Mucosa of stomach (tissue), 1 donor: ENCODE results near the gene SGCB.
A peak's percentile ranks its signal among the peaks of the same experiment; 100 is the strongest.
"Not testable (repeated sequence)": the region's sequence is repeated elsewhere in the genome, so short reads cannot be mapped to it uniquely, and the experiment has no call there.

Source experiments
- H3K27me3 ChIP-seq: one replicate; pipeline ENCODE4 v1.7.0; 2013; ENCODE audit warnings: mild to moderate bottlenecking, low read length; ENCODE audit not compliant: control insufficient read depth, insufficient read depth
- H3K36me3 ChIP-seq: one replicate; pipeline ENCODE4 v1.7.0; 2013; ENCODE audit warnings: low read length; ENCODE audit not compliant: control insufficient read depth, insufficient read depth
- H3K4me1 ChIP-seq: one replicate; pipeline ENCODE4 v1.7.0; 2013; ENCODE audit warnings: mild to moderate bottlenecking, low read length; ENCODE audit not compliant: control insufficient read depth, insufficient read depth
- H3K4me3 ChIP-seq: one replicate; pipeline ENCODE4 v1.7.0; 2013; ENCODE audit warnings: low read length
- H3K9ac ChIP-seq: one replicate; pipeline ENCODE4 v1.7.0; 2013; ENCODE audit warnings: mild to moderate bottlenecking, low read length, moderate library complexity
- H3K9me3 ChIP-seq: one replicate; pipeline ENCODE4 v1.7.0; 2013; ENCODE audit warnings: mild to moderate bottlenecking, low read length, moderate library complexity; ENCODE audit not compliant: control insufficient read depth
- donor health status: Pancreatic carcinoma.

The SGCB gene

DNA sequence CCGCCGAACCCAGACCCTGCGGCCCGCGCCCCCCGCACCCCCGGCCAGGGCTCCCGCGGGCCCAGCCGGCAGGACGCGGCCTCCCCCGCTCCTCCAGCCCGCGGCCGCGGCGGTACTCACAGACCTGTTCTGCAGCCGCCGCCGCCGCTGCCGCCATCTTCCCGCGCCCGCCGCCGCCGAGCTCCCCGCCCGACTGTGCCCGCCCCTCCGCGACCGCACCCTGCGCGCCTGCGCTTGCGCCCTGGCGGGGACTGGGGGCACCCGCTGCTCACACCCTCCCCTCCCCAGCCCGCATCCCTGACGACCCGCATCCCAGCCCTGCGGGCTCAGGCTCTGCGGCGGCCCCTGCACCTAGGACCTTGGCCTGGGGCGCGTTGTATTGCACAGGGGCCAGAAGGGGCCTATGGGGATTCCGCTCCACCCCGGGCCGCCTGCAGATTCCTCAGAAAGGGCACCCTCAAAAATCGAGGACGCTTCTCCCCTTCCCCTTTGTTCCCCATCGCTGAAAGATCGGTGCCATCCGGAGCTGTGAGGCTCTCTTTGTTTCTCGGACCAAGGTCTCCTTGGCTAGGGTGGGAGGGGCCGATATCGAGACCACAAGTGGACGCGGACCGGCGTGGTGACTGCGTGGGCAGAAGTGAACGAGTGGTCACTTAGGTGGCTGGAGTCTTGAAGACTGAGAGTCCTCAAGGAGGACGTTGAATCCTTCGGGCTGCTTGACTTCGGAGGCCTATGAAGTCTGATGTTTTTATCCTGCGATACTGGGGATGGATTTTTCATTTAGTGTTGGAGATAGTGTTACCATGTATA, at the start of gene SGCB:
Gene SGCB (minus strand): TSS at position 197 of the 810 bp plus-strand sequence. CDS start 40 bp downstream, at position 157.
- Histone ChIP-seq H3K27me3 (no peaks in the 10 kb centered on the region), H3K36me3 (no peaks in the 10 kb centered on the region), H3K9me3 (no peaks in the 10 kb centered on the region), H3K4me3 (peak within 1 kb of the TSS; percentile 53), H3K9ac (peak within 1 kb of the TSS; percentile 67), H3K4me1 (peaks cover 15% of the 10 kb centered on the region)

DNA sequence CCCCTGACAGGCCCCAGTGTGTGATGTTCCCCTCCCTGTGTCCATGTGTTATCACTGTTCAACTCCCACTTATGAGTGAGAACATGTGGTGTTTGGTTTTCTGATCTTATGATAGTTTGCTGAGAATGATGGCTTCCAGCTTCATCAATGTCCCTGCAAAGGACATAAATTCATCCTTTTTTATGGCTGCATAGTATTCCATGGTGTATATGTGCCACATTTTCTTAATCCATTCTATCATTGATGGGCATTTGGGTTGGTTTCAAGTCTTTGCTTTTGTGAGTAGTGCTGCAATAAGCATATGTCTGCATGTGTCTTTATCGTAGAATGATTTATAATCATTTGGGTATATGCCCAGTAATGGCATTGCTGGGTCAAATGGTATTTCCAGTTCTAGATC, 48.3 kb upstream of the SGCB start:
- H3K9ac ChIP-seq, H3K27me3 ChIP-seq, H3K36me3 ChIP-seq, H3K4me1 ChIP-seq, H3K4me3 ChIP-seq, H3K9me3 ChIP-seq: not testable (repeated sequence)

GRCh38 chr4:52081216-52081615, 43.1 kb upstream of the SGCB start:
- H3K27me3 ChIP-seq, result no peaks in the 10 kb centered on the region
- H3K36me3 ChIP-seq, result no peaks in the 10 kb centered on the region
- H3K4me3 ChIP-seq, result no peak overlapping the region
- no peaks in the 10 kb centered on the region for H3K4me1 ChIP-seq
- no peak overlapping the region for H3K9ac ChIP-seq
- no peaks in the 10 kb centered on the region for H3K9me3 ChIP-seq

DNA sequence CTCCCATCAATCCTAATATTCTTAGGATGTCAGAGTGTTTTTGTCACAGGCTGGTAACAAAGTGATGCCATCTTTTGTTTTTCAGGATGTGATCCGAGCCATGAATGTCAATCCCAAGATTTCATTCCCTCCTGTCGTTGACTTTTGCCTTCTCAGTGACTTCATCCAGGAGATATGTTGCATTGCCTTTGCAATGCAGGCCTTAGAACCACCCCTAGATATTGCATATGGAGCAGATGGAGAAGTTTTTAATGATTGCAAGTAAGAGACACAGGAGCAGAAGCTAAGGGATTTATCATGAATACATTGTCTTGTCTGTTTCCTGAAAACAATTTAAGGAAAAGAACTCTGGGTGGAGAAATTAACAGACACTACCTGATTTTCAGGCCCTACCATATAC, 41.6 kb upstream of the SGCB start:
- Histone ChIP-seq H3K36me3 (no peaks in the 10 kb centered on the region), H3K4me1 (no peaks in the 10 kb centered on the region), H3K4me3 (no peak overlapping the region), H3K9me3 (no peaks in the 10 kb centered on the region), H3K9ac (no peak overlapping the region), H3K27me3 (no peaks in the 10 kb centered on the region)

- H3K36me3 ChIP-seq, result no peaks in the 10 kb centered on the region
- H3K4me1 ChIP-seq, result no peaks in the 10 kb centered on the region
- H3K9ac ChIP-seq, result no peak overlapping the region
- no peak overlapping the region for H3K4me3 ChIP-seq
- no peaks in the 10 kb centered on the region for H3K27me3 ChIP-seq
- H3K9me3 ChIP-seq, result no peaks in the 10 kb centered on the region
Observed at GRCh38 chr4:52076731-52077130, 38.6 kb upstream of the SGCB start.

DNA sequence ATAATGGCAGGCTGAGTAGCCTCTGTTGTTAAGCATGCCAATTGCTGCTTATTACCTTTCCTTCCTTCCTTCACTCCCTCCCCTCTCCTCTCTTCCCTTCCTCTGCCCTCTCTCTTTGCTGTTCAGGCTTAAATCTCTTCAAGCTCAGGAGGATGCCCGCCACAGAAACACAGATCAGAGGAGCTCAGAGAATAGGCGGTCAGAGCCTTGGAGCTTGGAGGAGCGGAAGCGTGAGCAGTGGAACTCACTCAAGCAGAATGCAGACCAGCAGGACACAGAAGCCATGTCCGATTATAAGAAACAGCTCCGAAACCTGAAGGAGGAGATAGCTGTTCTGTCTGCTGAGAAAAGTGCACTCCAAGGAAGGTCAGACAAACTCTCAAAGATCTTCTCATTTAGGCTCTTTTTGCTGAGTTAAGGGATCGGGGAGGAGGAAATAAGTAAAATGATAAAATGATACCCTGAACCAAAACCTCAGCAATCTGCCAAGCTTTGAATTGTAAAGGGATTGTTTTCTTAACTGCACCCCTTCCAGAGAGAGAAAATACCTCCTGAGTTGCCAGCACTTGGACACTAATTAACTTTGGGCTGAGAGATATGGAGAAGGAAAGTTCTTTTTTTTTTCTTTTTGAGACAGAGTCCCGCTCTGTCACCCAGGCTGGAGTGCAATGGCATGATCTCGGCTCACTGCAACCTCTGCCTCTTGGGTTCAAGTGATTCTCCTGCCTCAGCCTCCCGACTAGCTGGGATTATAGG, 33.9 kb upstream of the SGCB start:
- H3K9ac ChIP-seq, result no peak overlapping the region
- no peaks in the 10 kb centered on the region for H3K27me3 ChIP-seq
- H3K36me3 ChIP-seq, result no peaks in the 10 kb centered on the region
- no peaks in the 10 kb centered on the region for H3K4me1 ChIP-seq
- H3K4me3 ChIP-seq, result no peak overlapping the region
- H3K9me3 ChIP-seq, result no peaks in the 10 kb centered on the region

- Histone ChIP-seq H3K9ac (no peak overlapping the region), H3K4me1 (no peaks in the 10 kb centered on the region)
Observed at GRCh38 chr4:52069571-52069970, 31.5 kb upstream of the SGCB start.

DNA sequence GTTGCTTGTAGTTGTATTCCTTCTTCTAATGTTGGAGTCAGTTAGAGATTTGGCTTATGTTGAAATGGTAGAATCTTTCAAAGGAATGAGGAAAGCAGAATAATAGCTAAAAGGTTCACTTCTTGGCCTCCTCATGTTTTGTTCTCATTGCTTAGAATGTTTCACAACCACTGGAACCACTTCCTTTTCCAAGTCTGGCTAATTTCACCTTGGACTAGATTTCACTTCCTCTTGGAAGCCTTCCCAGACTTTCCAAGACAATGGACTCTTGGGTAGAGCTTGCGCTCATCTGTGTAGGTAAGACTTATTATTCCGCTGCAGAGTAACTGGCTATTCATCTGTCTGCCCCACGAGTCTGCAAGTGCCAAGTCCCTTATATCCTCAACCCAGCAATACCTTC, 21.3 kb upstream of the SGCB start:
- no peak overlapping the region for H3K4me3 ChIP-seq
- no peaks in the 10 kb centered on the region for H3K36me3 ChIP-seq

More at GRCh38 chr4:52069571-52069970, 31.5 kb upstream of the SGCB start:
- H3K27me3 ChIP-seq, result no peaks in the 10 kb centered on the region
- no peak overlapping the region for H3K4me3 ChIP-seq
- H3K36me3 ChIP-seq, result no peaks in the 10 kb centered on the region
- no peaks in the 10 kb centered on the region for H3K9me3 ChIP-seq

DNA sequence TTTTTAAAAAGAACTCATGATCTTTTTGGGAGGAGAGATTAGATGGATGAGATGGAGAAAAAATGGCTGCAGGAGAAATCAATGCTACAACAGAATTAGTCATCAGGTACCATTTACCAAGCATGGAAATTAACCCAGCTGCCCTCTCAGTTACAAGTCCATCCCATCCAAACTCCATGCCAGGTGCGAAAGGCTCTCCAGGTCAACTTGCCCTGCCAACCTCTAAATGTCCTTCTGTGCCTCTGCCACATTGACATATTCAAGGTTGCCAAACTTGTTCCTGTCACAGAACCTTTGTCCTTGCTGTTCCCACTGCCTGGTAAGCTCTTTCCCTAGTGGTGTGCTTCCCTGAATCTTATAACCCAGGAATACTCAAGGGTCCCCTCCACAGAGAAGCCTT, 20.2 kb upstream of the SGCB start:
- Histone ChIP-seq H3K4me3 (no peak overlapping the region), H3K9me3 (no peaks in the 10 kb centered on the region), H3K27me3 (no peaks in the 10 kb centered on the region), H3K4me1 (peaks cover 22% of the 10 kb centered on the region), H3K36me3 (no peaks in the 10 kb centered on the region), H3K9ac (no peak overlapping the region)

More for the DNA sequence above, 21.3 kb upstream of the SGCB start:
- no peak overlapping the region for H3K9ac ChIP-seq
- no peaks in the 10 kb centered on the region for H3K27me3 ChIP-seq
- H3K9me3 ChIP-seq, result no peaks in the 10 kb centered on the region
- H3K4me1 ChIP-seq, result peaks cover 22% of the 10 kb centered on the region

- H3K4me3 ChIP-seq, result no peak overlapping the region
- H3K9ac ChIP-seq, result no peak overlapping the region
- H3K36me3 ChIP-seq, result no peaks in the 10 kb centered on the region
- H3K9me3 ChIP-seq, result no peaks in the 10 kb centered on the region
- H3K27me3 ChIP-seq, result no peaks in the 10 kb centered on the region
- peaks cover 25% of the 10 kb centered on the region for H3K4me1 ChIP-seq
Observed at GRCh38 chr4:52057196-52057595, 19.1 kb upstream of the SGCB start.

GRCh38 chr4:52054254-52054653, 16.2 kb upstream of the SGCB start:
- H3K9me3 ChIP-seq, result no peaks in the 10 kb centered on the region
- no peak overlapping the region for H3K9ac ChIP-seq
- no peaks in the 10 kb centered on the region for H3K27me3 ChIP-seq
- H3K4me3 ChIP-seq, result no peak overlapping the region
- H3K4me1 ChIP-seq, result peaks cover 16% of the 10 kb centered on the region
- H3K36me3 ChIP-seq, result no peaks in the 10 kb centered on the region

DNA sequence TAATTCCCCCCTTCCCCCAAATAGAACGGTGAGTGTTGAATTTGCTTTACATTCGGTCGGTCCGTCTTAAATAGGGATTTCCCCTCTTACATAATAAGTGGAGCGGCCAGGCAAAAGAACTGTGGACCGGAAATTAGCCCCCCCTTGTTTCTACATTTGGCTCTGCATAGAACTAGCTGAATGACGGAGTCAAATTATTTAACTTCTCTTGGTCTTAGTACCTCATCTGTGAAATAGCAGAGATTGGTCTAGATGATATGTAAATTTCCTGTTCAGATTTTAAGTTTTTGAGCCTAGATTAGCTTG, 14.3 kb upstream of the SGCB start:
- H3K4me3 ChIP-seq, result peak overlapping the region; percentile 77
- H3K27me3 ChIP-seq, result no peaks in the 10 kb centered on the region
- H3K36me3 ChIP-seq, result no peaks in the 10 kb centered on the region
- H3K4me1 ChIP-seq, result peaks cover 3% of the 10 kb centered on the region
- H3K9me3 ChIP-seq, result no peaks in the 10 kb centered on the region
- peak overlapping the region; percentile 65 for H3K9ac ChIP-seq
